ENCODE results near the gene OR2AG1.

Gene OR2AG1

GRCh38 chr11:6824136-6824823, 41.5 kb downstream of the OR2AG1 start:
- TF ChIP-seq ZFP3 (CRISPR knock-in tag; IDR thresholded peaks at IDR 0.05) (no peak), ARNTL (CRISPR knock-in tag; IDR thresholded peaks at IDR 0.05; ENCODE audit: borderline replicate concordance, low read depth) (no peak), RARB (CRISPR knock-in tag; IDR thresholded peaks at IDR 0.05) (no peak), CSDC2 (CRISPR knock-in tag; IDR thresholded peaks at IDR 0.05) (no peak), ESRRG (CRISPR knock-in tag; IDR thresholded peaks at IDR 0.05) (no peak), SNAI2 (CRISPR knock-in tag; IDR thresholded peaks at IDR 0.05) (no peak), PPARA (CRISPR knock-in tag; IDR thresholded peaks at IDR 0.05; ENCODE audit: borderline replicate concordance) (no peak), ZFP30 (CRISPR knock-in tag; IDR thresholded peaks at IDR 0.05) (no peak), ISL1 (CRISPR knock-in tag; IDR thresholded peaks at IDR 0.05) (no peak), OSR1 (CRISPR knock-in tag; IDR thresholded peaks at IDR 0.05) (no peak)
- no peak for ATAC-seq

- ATAC-seq = no peak
- TF ChIP-seq ZC3H10 (CRISPR knock-in tag; IDR thresholded peaks at IDR 0.05) (no peak), ZNF8 (CRISPR knock-in tag; IDR thresholded peaks at IDR 0.05) (no peak), RARB (CRISPR knock-in tag; IDR thresholded peaks at IDR 0.05) (no peak)
Measured at GRCh38 chr11:6825231-6825744, 42.5 kb downstream of the OR2AG1 start.

GRCh38 chr11:6828103-6828502, 45.3 kb downstream of the OR2AG1 start:
- TF ChIP-seq GLIS3 (CRISPR knock-in tag; IDR thresholded peaks at IDR 0.05) (no peak), SNAI2 (CRISPR knock-in tag; IDR thresholded peaks at IDR 0.05) (no peak), ARNTL (CRISPR knock-in tag; IDR thresholded peaks at IDR 0.05; ENCODE audit: borderline replicate concordance, low read depth) (no peak), ISL1 (CRISPR knock-in tag; IDR thresholded peaks at IDR 0.05) (no peak), CSRNP3 (CRISPR knock-in tag; IDR thresholded peaks at IDR 0.05) (no peak), ZFP3 (CRISPR knock-in tag; IDR thresholded peaks at IDR 0.05) (no peak)
- ATAC-seq = no peak

- TF ChIP-seq ZFP30 (CRISPR knock-in tag; IDR thresholded peaks at IDR 0.05) (no peak), ZNF565 (CRISPR knock-in tag; conservative IDR thresholded peaks at IDR 0.05; ENCODE audit: low read depth) (no peak), PATZ1 (CRISPR knock-in tag; IDR thresholded peaks at IDR 0.05; ENCODE audit: borderline replicate concordance) (no peak), BACH2 (CRISPR knock-in tag; IDR thresholded peaks at IDR 0.05; ENCODE audit: borderline replicate concordance) (no peak), ARNTL (CRISPR knock-in tag; IDR thresholded peaks at IDR 0.05; ENCODE audit: borderline replicate concordance, low read depth) (no peak), TCF4 (CRISPR knock-in tag; IDR thresholded peaks at IDR 0.05; ENCODE audit: borderline replicate concordance) (no peak), CSDC2 (CRISPR knock-in tag; IDR thresholded peaks at IDR 0.05) (no peak), ZC3H10 (CRISPR knock-in tag; IDR thresholded peaks at IDR 0.05) (no peak), TOX (CRISPR knock-in tag; IDR thresholded peaks at IDR 0.05; ENCODE audit: borderline replicate concordance) (no peak), SNAI2 (CRISPR knock-in tag; IDR thresholded peaks at IDR 0.05) (no peak), ZNF70 (CRISPR knock-in tag; IDR thresholded peaks at IDR 0.05) (no peak), TSHZ2 (CRISPR knock-in tag; IDR thresholded peaks at IDR 0.05) (no peak), ISL1 (CRISPR knock-in tag; IDR thresholded peaks at IDR 0.05) (no peak)
- no peak for ATAC-seq
Measured at GRCh38 chr11:6833356-6833755, 50.5 kb downstream of the OR2AG1 start.

- ATAC-seq = no peak
- TF ChIP-seq ZNF8 (CRISPR knock-in tag; IDR thresholded peaks at IDR 0.05) = no peak
- no peak for TF ChIP-seq SNAI2 (CRISPR knock-in tag; IDR thresholded peaks at IDR 0.05)
- no peak for TF ChIP-seq TSHZ2 (CRISPR knock-in tag; IDR thresholded peaks at IDR 0.05)
- no peak for TF ChIP-seq ARNTL (CRISPR knock-in tag; IDR thresholded peaks at IDR 0.05; ENCODE audit: borderline replicate concordance, low read depth)
- no peak for TF ChIP-seq ESRRG (CRISPR knock-in tag; IDR thresholded peaks at IDR 0.05)
- TF ChIP-seq PPARA (CRISPR knock-in tag; IDR thresholded peaks at IDR 0.05; ENCODE audit: borderline replicate concordance) = no peak
- TF ChIP-seq RARB (CRISPR knock-in tag; IDR thresholded peaks at IDR 0.05) = no peak
- no peak for TF ChIP-seq ISL1 (CRISPR knock-in tag; IDR thresholded peaks at IDR 0.05)
- no peak for TF ChIP-seq ZNF565 (CRISPR knock-in tag; conservative IDR thresholded peaks at IDR 0.05; ENCODE audit: low read depth)
- no peak for TF ChIP-seq ZNF70 (CRISPR knock-in tag; IDR thresholded peaks at IDR 0.05)
- no peak for TF ChIP-seq BACH2 (CRISPR knock-in tag; IDR thresholded peaks at IDR 0.05; ENCODE audit: borderline replicate concordance)
- TF ChIP-seq ZC3H10 (CRISPR knock-in tag; IDR thresholded peaks at IDR 0.05) = no peak
- TF ChIP-seq TCF4 (CRISPR knock-in tag; IDR thresholded peaks at IDR 0.05; ENCODE audit: borderline replicate concordance) = no peak
- TF ChIP-seq GLIS3 (CRISPR knock-in tag; IDR thresholded peaks at IDR 0.05) = no peak
- no peak for TF ChIP-seq ZFP30 (CRISPR knock-in tag; IDR thresholded peaks at IDR 0.05)
Measured at GRCh38 chr11:6834021-6834420, 51.2 kb downstream of the OR2AG1 start.
